GM18519 (cell line): ENCODE results near the gene ZFP64.
"Not testable (repeated sequence)": the region's sequence is repeated elsewhere in the genome, so short reads cannot be mapped to it uniquely, and the experiment has no call there.

Source experiments
- ATAC-seq: cut with Tn5 transposase; IDR thresholded peaks from one replicate; pipeline ENCODE4 v1.9.1; 2021; ENCODE audit warnings: mild to moderate bottlenecking, moderate library complexity; ENCODE audit not compliant: unreplicated experiment, low FRiP score

Gene ZFP64

DNA sequence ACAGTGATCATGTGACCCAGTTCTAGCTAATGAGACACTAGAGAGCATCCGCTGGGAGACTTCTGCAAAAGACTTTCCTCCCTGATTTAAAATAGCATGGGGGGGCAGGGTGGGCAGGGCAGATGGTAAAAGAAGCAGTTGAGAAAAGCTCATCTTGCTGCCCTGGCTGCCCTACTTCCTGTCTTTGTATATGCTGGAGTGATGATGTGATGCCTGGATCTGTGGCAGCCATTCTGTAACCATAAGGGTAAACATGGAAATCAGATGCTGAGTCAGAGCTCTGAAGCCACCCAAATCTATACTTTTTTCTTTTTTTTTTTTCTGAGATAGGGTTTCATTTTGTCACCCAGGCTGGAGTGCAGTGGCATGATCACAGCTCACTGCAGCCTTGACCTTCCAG, 25.4 kb downstream of the ZFP64 start:
- ATAC-seq, result no peak

DNA sequence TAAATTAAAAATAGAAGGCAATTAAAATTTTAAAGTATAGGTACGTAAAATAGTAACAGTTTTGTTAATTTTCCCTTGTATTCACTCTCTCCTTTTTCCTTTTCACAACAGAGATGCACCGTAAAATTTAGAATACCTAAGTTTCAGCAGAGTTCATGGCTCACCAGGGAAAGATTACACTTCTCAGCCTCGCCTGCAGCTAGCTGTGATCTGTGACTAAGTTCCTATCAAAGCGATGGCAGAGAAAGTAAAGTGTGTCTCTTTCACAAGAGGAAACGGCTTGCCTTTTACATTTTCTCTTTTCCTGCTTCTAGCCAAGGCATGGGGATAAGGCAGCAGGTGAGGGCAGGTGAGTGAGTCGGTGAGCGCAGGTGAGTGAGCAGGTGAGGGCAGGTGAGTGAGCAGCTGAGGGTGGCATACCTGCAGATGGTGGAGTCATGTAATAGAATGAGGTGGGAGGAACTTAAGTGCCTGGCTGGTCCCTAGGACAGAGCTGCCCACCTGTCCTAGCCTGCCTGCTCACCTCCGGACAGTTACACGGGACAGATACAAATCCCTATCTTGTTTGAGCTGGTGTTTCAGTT, 30.9 kb downstream of the ZFP64 start:
- ATAC-seq, result no peak

DNA sequence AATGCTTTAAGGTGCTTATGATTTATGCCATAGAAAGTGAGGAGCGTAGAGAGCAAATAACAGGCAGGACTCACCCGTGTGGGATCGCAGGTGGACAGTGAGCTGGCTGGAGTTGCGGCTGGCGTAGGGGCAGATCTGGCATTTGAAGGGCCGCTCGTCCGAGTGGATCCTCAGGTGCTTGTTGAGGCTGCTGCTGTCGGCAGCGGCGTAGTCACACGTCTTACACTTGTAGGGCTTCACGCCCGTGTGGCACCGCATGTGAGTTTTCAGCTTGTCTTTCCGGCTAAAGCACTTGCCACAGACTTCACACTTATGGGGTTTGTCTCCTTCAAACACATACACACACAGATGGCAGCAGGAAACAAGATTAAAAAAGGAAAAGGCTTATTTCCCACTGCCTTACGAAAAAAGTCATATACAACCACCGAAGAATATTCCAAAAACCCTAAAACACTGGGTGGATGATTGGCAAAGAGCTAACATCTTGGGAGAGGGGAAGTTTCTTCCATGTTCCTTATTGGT, 31.5 kb downstream of the ZFP64 start:
- ATAC-seq, result no peak

DNA sequence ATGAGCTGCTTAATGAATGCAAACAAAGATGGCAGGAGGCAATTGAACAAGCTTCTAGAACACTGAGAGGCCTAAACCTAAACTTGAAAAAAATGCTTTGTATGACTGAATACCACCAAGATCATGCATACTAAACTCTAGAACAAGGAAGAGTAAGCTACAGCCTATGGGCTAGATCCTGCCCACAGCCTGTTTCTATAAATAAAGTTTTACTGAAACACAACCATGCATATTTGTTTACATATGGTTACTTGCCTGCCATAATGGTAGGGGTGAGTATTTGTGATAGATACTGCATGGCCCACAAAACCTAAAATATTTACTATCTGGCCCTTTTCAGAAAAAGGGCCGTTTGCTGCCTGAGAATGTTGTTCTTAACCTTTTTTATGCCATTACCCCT, 37.0 kb downstream of the ZFP64 start:
- no peak for ATAC-seq

DNA sequence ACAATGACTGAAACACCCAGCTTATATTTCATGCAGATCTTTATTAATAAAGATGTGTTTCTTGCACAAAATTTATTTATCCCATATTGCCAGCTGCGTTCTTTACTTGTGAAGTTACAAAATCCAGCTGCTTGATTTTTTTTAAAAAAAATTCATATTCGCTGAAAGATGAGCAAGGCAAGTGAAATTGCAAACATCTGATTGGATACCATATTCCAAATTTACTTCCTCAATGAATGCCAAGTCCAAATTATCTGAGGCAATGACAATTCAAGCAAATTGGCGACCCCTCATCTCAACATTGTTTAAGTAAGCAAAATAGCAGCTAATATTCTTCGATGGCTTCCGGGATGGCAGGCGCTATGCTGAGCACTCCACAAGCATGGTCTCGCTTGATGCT, 37.7 kb downstream of the ZFP64 start:
- ATAC-seq, result no peak

DNA sequence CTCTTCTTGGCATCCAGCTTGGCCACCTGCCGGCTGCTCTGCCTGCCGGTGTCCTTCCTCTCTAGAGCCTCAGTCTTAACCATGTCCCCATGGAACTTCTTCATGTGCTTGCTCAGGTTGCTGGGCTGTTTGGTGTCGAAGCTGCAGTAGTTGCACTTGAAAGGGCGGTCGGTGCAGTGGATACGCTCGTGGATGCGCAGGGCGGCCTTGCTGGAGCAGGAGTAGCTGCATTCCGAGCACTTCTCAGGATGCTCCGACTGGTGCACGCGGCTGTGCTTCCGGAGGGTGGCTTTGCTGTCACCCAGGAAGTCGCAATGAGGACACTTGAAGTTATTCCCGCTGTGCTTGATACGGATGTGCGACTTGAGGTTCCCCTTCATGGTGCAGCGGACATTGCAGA, 38.7 kb downstream of the ZFP64 start:
- no peak for ATAC-seq

DNA sequence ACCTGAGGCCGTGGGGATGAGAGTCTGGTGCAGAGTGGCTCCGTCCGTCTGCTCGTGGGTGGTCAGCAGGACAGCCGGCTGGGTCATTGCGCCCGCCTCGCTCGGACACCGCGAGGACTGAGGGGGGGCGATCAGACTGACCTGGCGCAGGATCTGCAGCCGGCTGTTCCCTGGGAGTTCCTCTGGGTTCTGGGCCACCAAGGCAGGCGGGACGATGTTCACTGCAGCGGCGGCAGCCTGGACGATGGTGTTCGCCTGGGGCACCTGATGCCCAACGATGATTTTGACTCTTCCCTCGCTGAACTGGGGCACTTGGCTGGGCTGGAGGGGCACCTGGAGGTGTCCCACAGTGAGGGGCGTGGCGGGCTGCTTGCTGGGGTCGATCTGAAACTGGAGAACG, 39.2 kb downstream of the ZFP64 start:
- no peak for ATAC-seq

DNA sequence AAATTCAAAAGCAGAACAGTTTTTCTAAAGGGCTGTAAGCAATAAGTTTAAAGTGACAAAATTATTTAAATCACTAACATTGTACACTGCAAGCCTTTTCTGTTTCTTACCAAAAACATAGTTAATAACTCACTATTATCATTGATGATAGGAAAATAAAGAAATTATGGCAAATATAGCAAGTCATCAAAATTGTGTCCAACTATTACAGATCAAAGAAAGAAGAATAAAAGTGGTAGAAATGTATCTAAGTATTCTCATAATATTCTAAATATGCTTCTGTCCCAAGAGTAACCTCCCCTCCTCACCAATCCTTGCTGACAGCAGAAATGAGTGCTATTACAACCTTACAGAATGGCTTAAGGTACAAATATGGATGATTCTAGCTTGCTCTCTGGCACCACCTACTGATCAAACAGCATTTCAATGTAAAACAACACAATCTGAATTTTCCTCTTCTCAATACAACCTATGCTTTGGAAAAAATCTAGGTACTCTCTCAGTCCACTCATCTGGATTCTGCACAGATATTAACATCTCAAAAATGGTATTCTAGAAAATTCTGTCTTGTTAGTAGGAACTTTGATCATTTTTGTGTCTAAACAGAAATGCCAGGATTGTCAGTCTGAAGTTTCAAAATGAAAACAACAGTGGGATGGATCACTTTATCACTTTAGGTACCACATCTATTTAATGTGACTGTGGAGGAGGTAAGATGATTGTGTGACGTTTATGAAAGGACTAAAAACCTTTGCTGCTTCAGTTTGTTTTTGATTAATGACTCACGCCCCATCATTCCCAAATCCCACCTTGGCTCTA, 40.9 kb downstream of the ZFP64 start:
- no peak for ATAC-seq

DNA sequence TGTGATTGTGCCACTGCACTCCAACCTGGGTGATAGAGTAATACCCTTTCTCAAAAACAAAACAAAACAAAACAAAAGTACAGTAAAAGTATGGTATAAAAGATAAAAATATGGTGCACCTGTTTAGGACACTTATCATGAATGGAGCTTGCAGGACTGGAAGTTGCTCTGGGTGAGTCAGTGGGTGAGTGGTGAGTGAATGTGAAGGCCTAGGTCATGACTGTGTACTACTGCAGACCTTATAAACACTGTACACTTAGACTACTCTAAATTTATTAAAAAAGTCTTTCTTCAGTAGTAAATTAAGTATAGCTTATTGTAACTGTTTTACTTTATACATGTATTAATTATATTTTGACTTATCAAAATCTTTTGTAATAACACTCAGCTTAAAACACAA, 46.0 kb downstream of the ZFP64 start:
- no peak for ATAC-seq

DNA sequence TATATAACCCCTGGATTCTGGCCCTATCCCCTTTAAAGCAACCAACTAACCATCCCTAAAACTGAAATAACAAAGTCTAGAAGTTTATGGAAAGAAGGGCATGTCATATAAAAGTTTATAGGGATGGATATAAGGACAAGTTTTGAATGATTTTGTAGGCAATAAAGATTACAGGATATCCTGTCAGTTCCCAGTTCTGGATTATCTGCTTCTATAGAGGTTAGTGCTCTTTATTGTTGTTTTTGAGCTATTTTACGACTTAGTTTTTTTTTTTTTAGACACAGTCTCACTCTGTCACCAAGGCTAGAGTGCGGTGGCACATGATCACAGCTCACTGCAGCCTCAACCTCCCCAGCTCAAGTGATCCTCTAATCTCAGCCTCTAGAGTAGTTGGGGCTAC, 48.3 kb downstream of the ZFP64 start:
- no peak for ATAC-seq

DNA sequence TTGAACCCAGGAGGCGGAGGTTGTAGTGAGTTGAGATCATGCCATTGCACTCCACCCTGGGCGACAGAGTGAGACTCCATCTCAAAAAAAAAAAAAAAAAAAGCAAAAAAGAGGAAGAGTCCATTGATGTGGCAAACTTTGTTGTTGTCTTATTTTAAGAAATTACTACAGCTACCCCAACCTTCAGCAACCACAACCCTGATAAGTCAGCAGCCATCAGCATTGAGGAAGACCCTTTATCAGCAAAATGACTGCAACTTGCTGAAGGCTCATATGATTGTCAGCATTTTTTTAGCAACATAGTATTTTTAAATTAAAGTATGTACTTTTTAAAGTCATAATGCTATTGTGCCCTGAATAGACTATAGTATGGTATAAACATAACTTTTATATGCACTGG, 48.8 kb downstream of the ZFP64 start:
- no peak for ATAC-seq

DNA sequence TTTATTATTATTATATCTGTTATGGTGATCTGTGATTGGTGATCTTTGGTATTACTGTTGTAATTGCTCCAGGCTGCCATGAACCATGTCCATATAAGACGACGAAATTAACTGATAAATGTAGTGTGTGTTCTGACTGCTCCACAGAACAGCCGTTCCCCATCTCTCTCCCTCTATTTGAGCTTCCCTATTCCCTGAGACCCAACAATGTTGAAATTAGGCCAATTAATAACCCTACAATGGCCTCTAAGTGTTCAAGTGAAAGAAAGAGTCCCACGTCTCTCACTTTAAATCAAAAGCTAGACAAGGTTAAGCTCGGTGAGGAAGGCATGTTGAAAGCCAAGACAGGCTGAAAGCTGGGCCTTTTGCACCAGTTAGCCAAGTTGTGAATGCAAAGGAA, 51.6 kb downstream of the ZFP64 start:
- no peak for ATAC-seq

DNA sequence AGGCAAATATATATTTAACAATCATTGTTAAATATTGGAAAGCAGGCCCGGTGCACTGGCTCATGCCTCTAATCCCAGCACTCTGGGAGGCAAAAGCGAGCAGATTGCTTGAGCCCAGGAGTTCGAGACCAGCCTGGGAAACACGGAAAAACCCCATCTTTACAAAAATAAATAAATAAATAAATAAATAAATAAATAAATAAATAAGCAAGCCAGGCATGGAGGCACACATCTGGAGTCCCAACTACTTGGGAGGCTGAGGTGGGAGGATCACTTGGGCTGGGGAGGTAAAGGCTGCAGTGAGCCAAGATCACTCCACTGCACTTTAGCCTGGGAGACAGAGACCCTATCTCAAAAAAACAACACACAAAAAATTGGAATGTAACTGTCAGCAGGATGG, 53.7 kb downstream of the ZFP64 start:
- ATAC-seq, result no peak

DNA sequence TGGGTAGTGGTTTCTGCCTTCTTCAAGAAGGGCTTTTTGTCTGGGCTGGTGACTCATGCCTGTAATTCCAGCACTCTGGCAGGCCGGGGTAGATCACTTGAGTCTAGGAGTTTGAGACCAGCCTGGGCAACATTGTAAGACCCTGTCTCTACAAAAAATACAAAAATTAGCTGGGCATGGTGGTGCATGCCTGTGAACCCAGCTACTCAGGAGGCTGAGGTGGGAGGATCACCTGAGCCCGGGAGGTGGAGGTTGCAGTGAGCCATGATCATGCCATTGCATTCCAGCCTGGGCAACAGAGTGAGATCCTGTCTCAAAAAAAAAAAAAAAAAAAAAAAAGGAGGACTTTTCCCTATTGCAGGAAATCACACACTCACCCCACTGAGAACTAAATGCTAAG, 57.9 kb downstream of the ZFP64 start:
- not testable (repeated sequence) for ATAC-seq

DNA sequence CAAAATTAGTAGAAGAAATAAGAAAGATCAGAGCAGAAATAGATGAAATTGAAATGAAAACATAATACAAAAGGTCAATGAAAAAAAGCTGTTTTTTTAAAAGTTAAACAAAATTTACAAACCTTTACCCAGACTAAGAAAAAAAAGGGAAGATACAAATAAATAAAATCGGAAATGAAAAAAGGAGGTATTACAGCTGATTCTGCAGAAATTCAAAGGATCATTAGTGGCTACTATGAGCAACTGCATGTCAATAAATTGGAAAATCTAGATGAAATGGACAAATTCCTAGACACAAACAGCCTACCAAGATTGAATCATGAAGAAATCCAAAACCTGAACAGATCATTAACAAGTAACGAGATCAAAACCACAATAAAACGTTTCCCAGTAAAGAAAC, 59.2 kb downstream of the ZFP64 start:
- no peak for ATAC-seq

DNA sequence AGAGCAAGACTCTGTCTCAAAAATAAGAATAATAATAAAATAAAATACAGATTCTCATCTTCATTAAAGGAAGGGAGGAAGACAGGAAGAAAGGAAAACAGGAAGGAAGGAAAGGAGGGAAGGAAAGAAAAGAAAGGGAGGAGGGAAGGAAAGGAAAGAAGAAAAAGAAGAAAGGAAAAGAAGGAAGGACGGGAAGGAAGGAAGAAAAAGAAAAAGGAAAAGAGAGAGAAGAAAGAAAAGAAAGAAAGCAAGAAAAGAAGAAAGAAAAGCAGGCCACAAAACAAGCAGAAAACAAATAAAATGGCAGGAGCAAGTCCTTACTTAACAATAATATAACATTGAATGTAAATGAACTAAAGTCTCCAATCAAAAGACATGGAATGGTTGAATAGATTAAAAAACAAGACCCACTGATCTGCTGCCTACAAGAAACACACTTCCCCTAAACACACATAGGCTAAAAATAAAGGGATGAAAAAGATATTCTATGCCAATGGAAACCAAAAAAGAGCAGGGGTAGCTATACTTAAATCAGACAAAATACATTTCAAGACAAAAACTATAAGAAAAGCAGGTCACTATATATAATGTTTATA, 60.4 kb downstream of the ZFP64 start:
- ATAC-seq, result no peak

DNA sequence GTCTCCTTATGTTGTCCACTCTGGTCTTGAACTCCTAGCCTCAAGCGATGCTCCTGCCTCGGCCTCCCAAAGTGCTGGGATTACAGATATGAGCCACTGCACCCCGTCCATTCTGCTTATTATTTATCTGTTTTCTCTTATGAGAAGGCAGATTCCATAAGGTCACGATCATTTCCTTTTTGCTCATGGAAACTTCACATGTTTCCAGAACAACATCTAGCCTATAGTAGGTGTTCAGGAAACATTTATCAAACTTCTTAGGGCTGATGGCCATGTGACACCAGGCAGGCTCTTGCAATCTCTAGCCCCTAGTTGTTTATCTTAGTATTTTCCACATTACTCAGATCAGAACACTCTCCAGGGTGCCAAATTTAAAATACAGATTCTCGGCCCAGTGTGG, 61.2 kb downstream of the ZFP64 start:
- no peak for ATAC-seq

DNA sequence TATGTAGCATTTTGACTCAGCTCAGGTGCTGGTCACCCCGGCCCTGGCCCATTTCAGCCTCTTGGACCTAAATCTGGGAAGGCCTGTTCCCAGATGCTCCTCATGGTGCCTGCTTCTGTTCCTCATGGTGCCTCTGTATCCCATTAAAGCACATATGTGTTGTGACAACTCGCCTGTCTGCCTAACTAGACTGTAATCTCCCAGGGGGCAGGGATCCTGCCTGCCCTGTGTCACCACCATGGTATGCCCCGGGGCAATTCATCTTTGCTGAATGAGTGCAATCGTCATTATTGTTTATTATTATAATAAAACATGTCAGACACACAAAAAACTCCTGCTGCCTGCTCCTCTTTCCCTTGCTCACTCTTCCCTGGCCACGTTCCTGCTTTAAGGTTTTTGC, 62.0 kb downstream of the ZFP64 start:
- no peak for ATAC-seq

DNA sequence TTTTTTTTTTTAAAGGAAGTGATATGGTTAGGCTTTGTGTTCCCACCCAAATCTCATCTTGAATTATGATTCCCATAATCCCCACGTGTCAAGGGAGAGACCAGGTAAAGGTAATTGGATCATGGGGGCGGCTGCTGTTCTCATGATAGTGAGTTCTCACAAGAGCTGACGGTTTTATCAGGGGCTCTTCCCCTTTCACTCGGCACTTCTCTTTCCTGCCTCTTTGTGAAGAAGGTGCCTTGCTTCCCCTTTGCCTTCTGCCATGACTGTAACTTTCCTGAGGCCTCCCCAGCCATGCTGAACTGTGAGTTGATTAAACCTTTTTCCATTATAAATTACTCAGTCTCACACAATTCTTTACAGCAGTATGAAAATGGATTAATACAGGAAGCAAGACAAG, 64.3 kb downstream of the ZFP64 start:
- no peak for ATAC-seq

DNA sequence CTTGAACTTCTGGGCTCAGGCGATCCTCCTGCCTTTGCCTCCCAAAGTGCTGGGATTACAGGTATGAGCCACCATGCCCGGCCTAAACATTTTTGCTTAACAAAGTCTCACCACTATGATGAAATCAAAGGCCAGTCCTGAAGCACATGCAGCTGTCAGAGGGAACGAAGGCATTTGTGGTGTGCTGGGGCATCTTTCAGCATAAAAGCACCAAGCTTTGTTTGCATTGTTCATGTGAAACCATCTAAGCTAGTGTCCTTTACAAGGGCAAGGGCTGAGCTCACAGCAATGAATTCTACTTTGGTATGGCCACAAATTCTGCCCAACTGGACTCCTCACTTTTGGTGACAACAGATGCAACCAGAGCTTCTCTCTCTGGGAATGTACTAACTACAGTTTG, 66.8 kb downstream of the ZFP64 start:
- no peak for ATAC-seq

DNA sequence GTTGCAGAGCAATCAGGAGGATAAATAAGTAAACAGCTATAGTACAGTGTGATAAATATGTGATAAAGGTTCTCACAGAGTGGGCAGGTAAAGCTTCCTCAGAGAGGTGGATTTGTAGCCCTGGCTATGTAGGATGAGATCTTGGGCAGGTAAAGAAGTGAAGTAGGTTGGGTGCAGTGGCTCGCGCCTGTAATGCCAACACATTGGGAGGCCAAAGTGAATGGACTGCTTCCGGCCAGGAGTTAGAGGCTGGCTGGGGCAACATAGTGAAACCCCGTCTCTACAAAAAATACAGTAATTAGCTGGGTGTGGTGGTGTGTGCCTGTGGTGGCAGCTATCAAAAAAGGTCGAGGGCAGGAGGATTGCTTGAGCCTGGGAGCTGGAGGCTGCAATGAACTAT, 72.9 kb downstream of the ZFP64 start:
- no peak for ATAC-seq
